ENCODE results near the gene ZSCAN25.
"Not testable (repeated sequence)": the region's sequence is repeated elsewhere in the genome, so short reads cannot be mapped to it uniquely, and the experiment has no call there.

The ZSCAN25 gene

DNA sequence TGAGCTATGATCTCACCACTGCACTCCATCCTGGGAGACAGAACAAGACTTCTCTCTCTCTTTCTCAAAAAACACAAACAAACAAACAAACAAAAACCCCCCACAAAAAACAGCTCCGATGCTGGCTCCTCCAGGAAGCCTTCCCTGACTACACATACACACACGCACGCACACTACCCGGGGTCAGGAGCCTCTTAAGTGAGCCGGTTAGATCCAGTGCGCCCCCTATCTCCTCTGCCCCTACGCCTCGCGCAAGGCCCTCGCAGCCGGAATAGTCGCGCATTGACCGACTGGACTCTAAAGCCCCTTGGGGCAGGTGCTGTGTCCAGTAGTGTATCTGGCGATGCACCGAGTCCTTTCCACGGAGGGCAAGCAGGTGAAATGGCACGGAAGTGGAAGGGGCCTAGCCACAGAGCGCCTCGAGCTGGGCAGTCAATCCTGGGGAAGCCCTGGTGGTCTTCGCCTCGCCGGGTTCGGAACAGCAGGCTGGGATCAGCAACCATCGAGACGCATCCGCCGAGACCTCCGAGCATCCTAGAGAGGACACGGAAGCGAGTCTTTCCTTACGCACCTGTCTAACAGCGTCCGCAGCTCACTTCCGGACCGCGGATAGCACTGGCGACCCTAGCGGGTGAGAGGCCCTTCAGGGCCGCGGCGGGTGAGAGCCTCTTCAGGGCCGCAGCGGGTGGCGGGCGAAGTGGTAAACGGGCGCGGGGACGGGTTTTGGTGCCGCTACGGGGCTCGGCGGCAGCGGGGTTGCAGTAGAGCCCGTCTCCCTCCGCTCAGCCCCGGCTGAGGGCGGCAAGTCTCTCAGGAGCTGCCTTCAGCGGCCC, at the start of gene ZSCAN25:
TSS of gene ZSCAN25 (plus strand) at position 588 of the 833 bp plus-strand sequence. CDS start 2,661 bp downstream, outside the sequence.
- peak; percentile 88 for DNase-seq

DNA sequence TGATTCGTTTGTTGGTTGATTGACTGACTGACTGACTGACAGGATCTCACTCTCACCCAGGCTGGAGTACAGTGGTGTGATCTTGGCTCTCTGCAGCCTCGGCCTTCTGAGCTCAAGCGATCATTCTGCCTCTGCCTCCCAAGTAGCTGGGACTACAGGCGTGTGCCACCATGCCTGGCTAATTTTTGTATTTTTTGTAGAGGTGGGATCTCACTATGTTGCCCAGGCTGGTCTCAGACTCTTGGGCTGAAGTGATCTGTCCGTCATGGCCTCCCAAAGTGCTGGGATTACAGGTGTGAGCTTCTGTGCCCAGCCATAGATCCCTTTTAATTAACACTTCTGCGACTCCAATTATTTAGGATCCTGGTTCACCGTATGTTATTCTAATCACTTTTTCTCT, 48.0 kb upstream of the ZSCAN25 start:
- not testable (repeated sequence) for DNase-seq

DNA sequence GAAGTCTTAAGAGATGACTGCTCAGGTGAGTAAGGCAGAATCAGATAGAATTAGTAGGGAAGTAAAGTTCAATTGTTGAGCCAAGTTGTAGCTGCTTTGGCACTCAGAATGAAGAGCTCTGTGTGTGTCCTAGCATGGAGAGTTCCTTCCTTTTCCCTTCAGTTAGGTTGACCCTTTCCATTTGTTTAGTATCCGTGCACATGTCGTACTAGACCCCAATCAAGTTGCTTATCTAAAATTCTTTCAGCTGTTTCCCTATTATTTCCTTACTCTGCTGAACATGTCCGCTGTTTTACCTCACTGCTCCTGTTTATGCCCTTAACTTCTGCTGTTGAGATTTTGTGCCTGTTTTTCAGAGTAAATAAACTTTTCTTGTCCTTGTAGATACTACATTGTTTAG, 45.0 kb upstream of the ZSCAN25 start:
- DNase-seq: no peak

- no peak for DNase-seq
Observed at GRCh38 chr7:99573257-99573656, 43.5 kb upstream of the ZSCAN25 start.

- DNase-seq: no peak
Observed at GRCh38 chr7:99576251-99576650, 40.5 kb upstream of the ZSCAN25 start.

DNA sequence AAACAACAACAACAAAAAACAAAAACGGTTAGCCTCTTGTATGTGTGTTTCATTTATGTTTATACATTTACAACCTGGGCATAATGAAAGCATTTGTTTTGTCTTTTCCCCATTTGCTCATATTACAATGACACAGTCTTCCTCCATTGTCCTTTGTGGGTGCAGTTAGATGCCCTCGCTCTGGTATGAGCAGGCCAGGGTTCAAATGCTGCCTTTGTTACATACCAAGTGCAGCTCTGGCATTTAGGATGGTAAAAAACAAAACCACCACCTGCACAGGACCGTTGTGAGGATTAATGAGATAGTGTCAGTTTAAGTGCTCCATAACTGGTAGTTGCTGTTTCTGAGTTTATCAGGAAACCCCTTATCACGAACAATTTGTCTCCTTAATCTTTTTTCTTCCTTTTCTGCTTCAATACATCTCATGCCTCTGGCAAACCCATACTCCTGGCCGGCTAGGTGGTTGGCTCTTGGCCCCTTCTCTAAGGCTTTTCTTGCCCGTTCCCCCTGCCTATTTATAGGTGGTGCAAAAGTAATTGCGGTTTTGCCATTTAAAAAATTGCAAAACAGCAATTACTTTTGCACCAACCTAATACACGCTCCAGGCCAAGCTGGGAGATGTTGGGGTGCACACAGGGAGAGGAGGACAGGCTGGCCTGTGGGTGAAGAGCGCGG, 37.3 kb upstream of the ZSCAN25 start:
- DNase-seq: no peak

DNA sequence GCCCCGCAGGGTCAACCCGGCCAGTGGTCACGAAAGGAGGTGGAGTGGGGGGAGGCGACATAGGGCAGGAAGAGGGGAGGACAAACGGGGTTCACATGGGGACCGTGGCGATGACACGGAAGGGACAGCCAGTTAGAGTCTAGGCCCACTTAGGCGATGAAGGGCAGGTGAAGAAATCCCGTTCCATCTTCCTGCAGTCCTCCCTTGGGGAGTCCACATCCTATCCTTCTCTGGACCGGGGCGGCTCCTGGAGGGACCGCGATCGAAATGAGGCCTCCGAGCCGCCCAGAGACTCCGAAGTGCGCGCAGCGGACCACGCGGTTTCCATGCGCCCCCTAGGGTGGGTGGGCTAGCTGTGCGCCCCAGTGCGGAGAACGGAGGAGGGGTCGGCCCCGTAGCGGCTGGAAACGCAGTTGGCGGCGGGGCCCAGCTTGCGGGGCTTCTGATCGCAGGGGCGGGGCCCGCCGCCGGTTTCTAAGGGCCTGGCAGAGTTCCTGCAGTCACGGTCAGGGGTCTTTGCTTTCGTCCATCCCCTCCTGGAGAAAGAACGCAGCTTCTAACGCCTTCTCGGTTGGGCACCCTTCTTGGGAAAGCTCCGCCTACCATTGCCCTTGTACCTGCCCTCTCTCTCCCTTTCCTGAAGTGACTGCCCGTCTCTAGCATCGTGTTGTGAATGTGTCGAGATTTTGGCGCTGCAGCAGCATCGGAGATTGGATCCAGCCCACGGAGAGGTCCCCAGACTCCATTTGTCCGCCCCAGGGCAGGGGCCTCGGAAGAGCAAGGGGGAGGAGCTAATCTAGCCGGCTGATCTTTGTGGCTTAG, 36.6 kb upstream of the ZSCAN25 start:
- peak; percentile 37 for DNase-seq

DNA sequence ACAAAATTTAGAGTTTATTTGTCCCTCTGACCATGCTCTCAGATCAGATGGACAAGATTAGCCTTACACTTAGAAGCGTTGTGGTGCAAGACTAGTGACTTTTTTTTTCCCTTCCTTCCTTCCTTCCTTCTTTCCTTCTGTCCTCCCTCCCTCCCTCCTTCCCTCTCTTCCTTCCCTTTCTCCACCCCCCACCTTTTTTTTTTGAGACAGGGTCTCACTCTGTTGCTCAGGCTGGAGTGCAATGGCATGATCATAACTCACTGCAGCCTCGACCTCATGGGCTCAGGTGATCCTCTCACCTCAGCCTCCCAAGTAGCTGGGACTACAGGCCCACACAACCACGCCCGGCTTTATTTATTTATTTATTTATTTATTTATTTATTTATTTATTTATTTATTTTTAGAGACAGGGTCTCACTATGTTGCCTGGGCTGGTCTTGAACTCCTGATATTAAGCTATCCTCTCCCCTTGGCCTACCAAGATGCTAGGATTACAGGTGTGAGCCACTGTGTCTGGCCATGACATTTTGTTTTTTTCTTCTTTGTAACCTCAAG, 35.9 kb upstream of the ZSCAN25 start:
- DNase-seq: not testable (repeated sequence)

GRCh38 chr7:99588868-99589267, 27.9 kb upstream of the ZSCAN25 start:
- DNase-seq: no peak

GRCh38 chr7:99594948-99595745, 21.6 kb upstream of the ZSCAN25 start:
- no peak for DNase-seq

- DNase-seq: no peak
Observed at GRCh38 chr7:99596408-99596955, 20.3 kb upstream of the ZSCAN25 start.

DNA sequence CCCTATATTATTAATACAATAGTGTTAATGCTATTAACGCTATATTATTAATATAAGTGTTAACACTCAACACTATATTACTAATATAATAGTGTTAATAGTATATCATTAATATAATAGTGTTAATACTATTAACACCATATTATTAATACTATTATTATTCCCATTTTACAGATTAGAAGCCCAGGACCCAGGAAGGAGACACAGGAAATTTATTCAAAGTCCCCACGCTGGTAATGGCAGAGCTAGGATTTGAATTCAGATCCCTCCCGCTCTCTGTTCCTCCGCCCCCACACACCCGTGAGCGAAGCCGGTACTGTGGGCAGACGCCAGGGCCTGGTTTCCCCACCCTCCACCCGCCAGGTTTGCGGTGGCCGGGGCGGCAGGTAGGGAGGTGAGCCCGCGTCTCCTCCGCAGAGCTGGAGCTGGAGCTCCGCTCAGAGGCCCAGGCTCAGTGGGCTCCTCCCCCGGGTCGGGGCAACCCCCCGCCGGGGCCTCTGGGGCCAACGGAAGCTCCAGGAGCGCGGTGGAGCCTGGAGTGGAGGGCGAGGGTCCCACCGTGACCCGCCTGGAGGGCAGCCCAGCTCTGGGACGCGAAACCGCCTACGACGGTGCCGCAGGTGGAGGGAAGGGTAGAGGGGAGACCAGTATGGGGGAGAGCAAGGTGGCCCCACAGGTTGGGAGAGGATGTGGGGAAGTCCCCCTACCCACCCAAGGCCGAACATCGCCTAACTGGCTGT, 18.8 kb upstream of the ZSCAN25 start, which contains the start of gene TMEM225B:
TSS of gene TMEM225B (plus strand) at position 506 of the 740 bp plus-strand sequence. CDS start 6,122 bp downstream, outside the sequence.
- DNase-seq: no peak

GRCh38 chr7:99599836-99600235, 16.9 kb upstream of the ZSCAN25 start:
- no peak for DNase-seq

- DNase-seq: no peak
Observed at GRCh38 chr7:99601656-99602310, 15.0 kb upstream of the ZSCAN25 start.

DNA sequence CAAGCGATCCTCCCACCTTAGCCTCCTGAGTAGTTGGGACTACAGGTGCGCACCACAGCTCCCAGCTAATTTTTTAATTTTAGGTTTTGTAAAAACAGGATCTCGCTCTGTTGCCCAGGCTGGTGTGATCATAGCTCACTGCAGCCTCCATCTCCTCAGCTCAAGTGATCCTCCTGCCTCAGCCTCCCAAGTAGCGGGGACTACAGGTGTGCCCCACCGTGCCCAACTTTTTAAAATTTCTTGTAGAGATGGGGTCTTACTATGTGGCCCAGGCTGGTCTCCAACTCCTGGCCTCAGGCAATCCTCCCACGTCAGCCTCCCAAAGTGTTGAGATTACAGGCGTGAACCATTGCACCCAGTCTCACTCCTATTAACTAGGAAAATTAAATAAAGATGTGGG, 11.2 kb upstream of the ZSCAN25 start:
- DNase-seq: no peak

DNA sequence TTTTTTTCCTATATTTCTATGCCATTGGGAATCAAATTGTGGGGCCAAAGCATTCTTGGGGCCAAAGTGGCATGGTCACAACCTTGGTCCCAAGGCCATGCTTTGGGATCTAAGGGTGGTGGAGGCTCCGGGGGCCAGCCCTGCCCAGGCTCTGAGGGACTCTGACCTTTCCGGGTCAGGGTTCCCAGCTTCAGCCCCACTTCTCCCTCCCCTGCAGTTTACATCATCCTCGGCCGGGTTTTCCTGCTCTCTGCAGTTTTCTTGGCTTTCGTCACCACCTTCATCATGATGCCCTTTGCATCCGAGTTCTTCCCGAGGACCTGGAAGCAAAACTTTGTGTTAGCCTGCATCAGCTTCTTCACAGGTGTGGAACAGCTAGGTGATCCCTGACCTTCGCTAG, 10.2 kb upstream of the ZSCAN25 start:
- no peak for DNase-seq

DNA sequence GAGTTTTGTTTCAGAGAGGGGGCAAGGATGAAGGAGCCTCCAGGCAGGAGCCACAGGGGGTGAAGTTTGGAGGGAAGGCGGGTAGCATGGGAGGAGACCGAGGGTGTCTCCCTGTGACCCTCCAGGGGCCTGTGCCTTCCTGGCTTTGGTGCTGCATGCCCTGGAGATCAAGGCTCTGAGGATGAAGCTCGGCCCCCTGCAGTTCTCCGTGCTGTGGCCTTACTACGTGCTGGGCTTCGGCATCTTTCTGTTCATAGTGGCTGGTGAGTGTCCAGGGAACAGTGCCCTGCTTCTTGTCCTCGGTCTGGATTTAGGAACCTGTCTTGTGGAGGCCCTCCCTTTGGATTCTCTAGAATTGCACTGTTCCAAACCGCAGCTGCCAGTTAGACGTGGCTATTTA, 9.2 kb upstream of the ZSCAN25 start:
- no peak for DNase-seq

DNA sequence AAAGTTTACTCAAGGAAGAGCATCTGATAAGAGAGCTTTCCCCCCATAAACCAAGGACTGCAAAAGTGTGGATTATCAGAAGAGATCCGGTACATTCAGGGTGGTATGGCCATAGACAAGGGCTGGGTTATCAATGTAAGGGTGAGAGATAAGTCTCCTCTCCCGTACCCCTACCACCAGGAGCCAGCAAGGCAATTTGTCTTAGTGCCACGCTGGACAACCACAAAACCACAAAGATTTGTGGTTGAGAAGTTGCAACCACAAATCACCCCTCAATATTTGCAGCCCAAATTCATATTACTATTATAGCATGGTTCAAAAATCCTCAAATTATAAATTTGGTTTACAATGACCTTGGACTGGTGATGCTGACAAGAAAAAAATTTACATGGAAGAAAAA, 2.3 kb upstream of the ZSCAN25 start:
- no peak for DNase-seq

GRCh38 chr7:99615989-99616358, 772 bp upstream of the ZSCAN25 start:
- no peak for DNase-seq

- no peak for DNase-seq
Observed at GRCh38 chr7:99617192-99617781, 541 bp downstream of the ZSCAN25 start.

All from CD4-positive, alpha-beta T cell treated with Interleukin-15 for 1 hour (primary cell).